Psoas muscle (tissue), 8 donors: Measurements from ENCODE around the gene CTAGE9. TPM values are rescaled to one million over a fixed set of nuclear protein-coding genes. Genes with fewer than 3 reads are reported as not detected.
"Not testable (repeated sequence)": the region's sequence is repeated elsewhere in the genome, so short reads cannot be mapped to it uniquely, and the experiment has no call there.

Source experiments
- ATAC-seq, 4 donors: fragments of 200-7000 bp; cut with Tn5 transposase; one replicate each; pipeline ENCODE4 v1.9.1; 2020; ENCODE audit warnings: moderate library complexity in 3 of 4, mild to moderate bottlenecking in 2 of 4
- DNase-seq, 2 donors: peaks; one replicate each; pipeline ENCODE4 v3.0.0-alpha.2; 2020
- H3K27ac ChIP-seq: fragments of 200-600 bp; one replicate; pipeline ENCODE4 v1.8.0; 2022
- H3K27me3 ChIP-seq, 3 donors: fragments of 200-600 bp in 1 of 3; one replicate each; pipeline versions ENCODE4 v1.6.1 to v1.8.0; 2013 to 2022; ENCODE audit warnings: low read length in 2 of 3, mild to moderate bottlenecking in 2 of 3, moderate library complexity in 1 of 3; ENCODE audit not compliant: insufficient read depth in 3 of 3
- H3K36me3 ChIP-seq, 2 donors: fragments of 200-600 bp in 1 of 2; one replicate each; pipeline versions ENCODE4 v1.6.1 to v1.8.0; 2013 to 2022; ENCODE audit warnings: low read depth in 1 of 2, mild to moderate bottlenecking in 1 of 2, moderate library complexity in 1 of 2; ENCODE audit not compliant: insufficient read depth in 1 of 2
- H3K4me1 ChIP-seq: fragments of 200-600 bp; one replicate; pipeline ENCODE4 v1.8.0; 2022
- H3K4me3 ChIP-seq: fragments of 200-600 bp; one replicate; pipeline ENCODE4 v1.8.0; 2022; ENCODE audit warnings: mild to moderate bottlenecking
- H3K9me3 ChIP-seq: fragments of 200-600 bp; one replicate; pipeline ENCODE4 v1.8.0; 2022
- CTCF ChIP-seq: fragments of 200-600 bp; IDR thresholded peaks from one replicate; pipeline ENCODE4 v1.8.0; 2022; ENCODE audit warnings: antibody characterized with exemption
- WGBS, 3 donors: extraction: QIAGEN DNeasy Blood & Tissue Kit; methylation state at CpG; one replicate each; pipeline versions ENCODE4 v1.1.6 to v1.1.7; 2013; 5-methylcytosine and 5-hydroxymethylcytosine counted together
- intact Hi-C, 2 donors: fragments of 100-400 bp; cut with DNase I; formaldehyde crosslinking; loops; one replicate each; pipeline versions ENCODE4 v1.11.0 to v1.14.2; 2022
- polyA plus RNA-seq, 3 donors: library from polyadenylated mRNA; stranded (reverse); fragments of 200-250 nt; gene quantifications; one replicate each; pipeline ENCODE4 v1.2.3, GENCODE V29; 2013
- total RNA-seq, 4 donors: library from RNA; stranded (reverse); fragmentation: NEBNext Ultra II Directional in 2 of 4; extraction: Animal tissue kit (Norgen Biotek cat#: 25700) in 2 of 4; gene quantifications; one replicate each; pipeline versions ENCODE4 v1.2.1 to v1.2.4, GENCODE V29; 2021 to 2023
- donor health status: healthy with polysubstance abuse.
- donor health status: DM: no; HTN: no; CAD: no; lungs with moderate emphysema.
- donor health status: Bipolar disorder and iron deficiency.
- donor health status: healthy.
- donor health status: DM: yes; HTN: yes; CAD: no.
- donor health status: DM: no; HTN: no; CAD: no.
- donor health status: DM: no; HTN: no; CAD: no.
- donor health status: DM: yes; HTN: yes; CAD: no.

The CTAGE9 gene
- total and polyA plus RNA-seq, 7 donors, result not detected

GRCh38 chr6:131754715-131755567 is 44.1 kb upstream of the CTAGE9 start:
- H3K27me3 ChIP-seq, result no peaks in the 10 kb centered on the region
- H3K4me1 ChIP-seq, result no peaks in the 10 kb centered on the region
- 69 to 73% (median 71%) methylated on average over 9 of the region's 9 CpGs for WGBS, 3 donors
- no peak overlapping the region for H3K4me3 ChIP-seq
- DNase-seq, result no peak
- no peak for ATAC-seq
- no peaks in the 10 kb centered on the region for H3K36me3 ChIP-seq
- no peak overlapping the region for H3K27ac ChIP-seq
- no peaks in the 10 kb centered on the region for H3K9me3 ChIP-seq
- no peak for TF ChIP-seq CTCF
- intact Hi-C loops, result no loop called here

- intact Hi-C loops, result no loop called here
- H3K27me3 ChIP-seq, result no peaks in the 10 kb centered on the region
- 72 to 79% (median 76%) methylated on average over 1 of the region's 1 CpG for whole genome bisulfite sequencing, 3 donors
- H3K36me3 ChIP-seq, result no peaks in the 10 kb centered on the region
- TF ChIP-seq CTCF, result no peak
- H3K4me1 ChIP-seq, result no peaks in the 10 kb centered on the region
- no peaks in the 10 kb centered on the region for H3K9me3 ChIP-seq
- H3K27ac ChIP-seq, result no peak overlapping the region
- no peak for ATAC-seq
- H3K4me3 ChIP-seq, result no peak overlapping the region
- DNase-seq, result no peak
These were observed 43.3 kb upstream of the CTAGE9 start for GRCh38 chr6:131754088-131754487.

DNA sequence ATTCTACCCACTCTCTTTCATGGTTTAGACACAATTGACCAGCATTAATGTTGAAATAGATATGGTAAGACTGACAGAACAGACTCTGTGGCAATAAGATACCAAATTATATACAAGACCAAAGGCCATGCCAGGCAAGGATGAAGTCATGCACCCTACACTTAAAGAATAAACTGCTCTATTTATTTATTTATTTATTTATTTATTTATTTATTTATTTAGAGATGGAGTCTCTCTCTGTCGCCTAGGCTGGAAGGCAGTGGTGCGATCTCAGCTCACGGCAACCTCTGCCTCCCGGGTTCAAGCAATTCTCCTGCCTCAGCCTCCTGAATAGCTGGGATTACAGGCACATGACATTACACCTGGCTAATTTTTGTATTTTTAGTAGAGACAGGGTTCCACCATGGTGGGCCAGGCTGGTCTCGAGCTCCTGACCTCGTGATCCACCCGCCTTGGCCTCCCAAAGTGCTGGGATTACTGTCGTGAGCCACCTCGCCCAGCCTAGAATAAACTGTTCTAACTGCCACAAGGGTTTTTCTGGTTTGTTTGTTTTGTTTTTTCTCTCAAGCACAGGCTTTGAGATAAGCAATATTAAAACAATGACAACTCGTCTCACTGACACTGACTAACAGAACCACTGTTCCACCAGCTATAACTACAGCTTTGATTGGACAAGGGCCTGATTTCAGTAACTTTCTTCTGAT is 40.3 kb upstream of the CTAGE9 start:
- ATAC-seq, H3K27me3 ChIP-seq, intact Hi-C loops, H3K36me3 ChIP-seq, H3K9me3 ChIP-seq, H3K4me1 ChIP-seq, H3K4me3 ChIP-seq, DNase-seq, H3K27ac ChIP-seq: not testable (repeated sequence)
- WGBS, 3 donors, result 94 to 97% (median 96%) methylated on average over 10 of the region's 10 CpGs

GRCh38 chr6:131749023-131749422 is 38.2 kb upstream of the CTAGE9 start:
- 96 to 99% (median 97%) methylated on average over 7 of the region's 7 CpGs for WGBS, 3 donors

More at GRCh38 chr6:131749023-131749422, 38.2 kb upstream of the CTAGE9 start:
- no peaks in the 10 kb centered on the region for H3K4me1 ChIP-seq
- no peak for ATAC-seq
- no peaks in the 10 kb centered on the region for H3K27me3 ChIP-seq
- H3K9me3 ChIP-seq, result no peaks in the 10 kb centered on the region
- intact Hi-C loops, result no loop called here
- no peak for DNase-seq
- no peak overlapping the region for H3K27ac ChIP-seq
- no peaks in the 10 kb centered on the region for H3K36me3 ChIP-seq
- H3K4me3 ChIP-seq, result no peak overlapping the region
- no peak for TF ChIP-seq CTCF
